Lower leg skin (tissue), 3 donors: ENCODE data around the gene METTL6.

Experiments used
- CTCF ChIP-seq, 3 donors: fragments of 450-650 bp; IDR thresholded peaks; one replicate each; pipeline ENCODE4 v1.5.1; 2016; ENCODE audit warnings: antibody characterized with exemption in 3 of 3, mild to moderate bottlenecking in 3 of 3, moderate library complexity in 2 of 3
- POLR2A ChIP-seq, 2 donors: fragments of 450-650 bp; IDR thresholded peaks; one replicate each; pipeline ENCODE4 v1.6.1; 2016 to 2017; ENCODE audit warnings: antibody characterized with exemption in 2 of 2, mild to moderate bottlenecking in 1 of 2, moderate library complexity in 1 of 2

DNA sequence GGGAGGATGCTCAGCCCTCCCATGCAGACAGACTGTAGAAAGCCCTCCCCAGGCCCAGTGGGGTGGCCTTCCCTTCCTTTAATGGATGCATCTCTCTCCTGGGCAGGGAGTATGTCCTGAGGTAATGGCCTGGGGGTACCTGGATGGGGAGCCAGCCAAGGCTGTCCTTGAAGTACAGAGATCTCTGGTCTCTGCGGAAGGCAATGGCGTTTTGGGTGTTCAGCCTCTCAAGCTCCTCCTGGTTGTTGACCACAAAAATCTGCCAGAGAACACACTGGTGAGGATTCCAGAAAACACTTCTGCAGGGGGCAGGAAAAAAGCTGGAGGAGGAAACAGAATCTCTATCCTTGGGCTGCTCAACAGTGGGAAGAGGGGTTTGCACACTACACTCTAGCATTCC, 29.0 kb upstream of the METTL6 start:
- TF ChIP-seq POLR2A (IDR thresholded peaks at IDR 0.05): no peak
- no peak for TF ChIP-seq CTCF (IDR thresholded peaks at IDR 0.05)
